HG03139 (cell line): ENCODE measurements around the gene ALPL.

Experiments
- ATAC-seq: cut with Tn5 transposase; IDR thresholded peaks from one replicate; pipeline ENCODE4 v1.9.1; 2021; ENCODE audit not compliant: unreplicated experiment

Gene ALPL

GRCh38 chr1:21596174-21596573 lies 87.0 kb downstream of the ALPL start:
- no peak for ATAC-seq

- ATAC-seq, result no peak
Observed at GRCh38 chr1:21596628-21597027, 87.4 kb downstream of the ALPL start.

GRCh38 chr1:21597753-21598152 lies 88.5 kb downstream of the ALPL start:
- ATAC-seq, result no peak

- no peak for ATAC-seq
Observed at GRCh38 chr1:21598417-21598816, 89.2 kb downstream of the ALPL start.

GRCh38 chr1:21598904-21599303 lies 89.7 kb downstream of the ALPL start:
- no peak for ATAC-seq

- ATAC-seq, result no peak
Observed at GRCh38 chr1:21599402-21599801, 90.2 kb downstream of the ALPL start.

GRCh38 chr1:21601278-21602048 lies 92.2 kb downstream of the ALPL start:
- ATAC-seq, result no peak

- ATAC-seq, result no peak
Observed at GRCh38 chr1:21603177-21604138, 94.2 kb downstream of the ALPL start.

- ATAC-seq, result no peak
Observed at GRCh38 chr1:21604208-21604957, 95.2 kb downstream of the ALPL start.

GRCh38 chr1:21605012-21605715 lies 95.9 kb downstream of the ALPL start:
- ATAC-seq, result no peak

- ATAC-seq, result no peak
Observed at GRCh38 chr1:21605964-21606705, 96.9 kb downstream of the ALPL start.

- ATAC-seq, result peak; percentile 58
Observed at GRCh38 chr1:21607549-21608529, 98.6 kb downstream of the ALPL start.

- no peak for ATAC-seq
Observed at GRCh38 chr1:21608798-21609197, 99.6 kb downstream of the ALPL start.

- no peak for ATAC-seq
Observed at GRCh38 chr1:21610027-21610426, 100.8 kb downstream of the ALPL start.

- ATAC-seq, result no peak
Observed at GRCh38 chr1:21610989-21611785, 102.0 kb downstream of the ALPL start.

- no peak for ATAC-seq
Observed at GRCh38 chr1:21612057-21612456, 102.8 kb downstream of the ALPL start.

- no peak for ATAC-seq
Observed at GRCh38 chr1:21613072-21613867, 104.0 kb downstream of the ALPL start.
